Cardiac septum (tissue), 1 donor: ENCODE data around the gene IL10RB. TPM values are rescaled to one million over a fixed set of nuclear protein-coding genes. Genes with fewer than 3 reads are reported as not detected.

Experiments
- DNase-seq: peaks from one replicate; pipeline ENCODE4 v3.0.0-alpha.2; 2020; ENCODE audit warnings: low spot score
- intact Hi-C: fragments of 100-400 bp; cut with DNase I; formaldehyde crosslinking; loops from one replicate; pipeline ENCODE4 v1.14.0; 2022
- total RNA-seq: library from RNA; stranded (reverse); fragmentation: NEBNext Ultra II Directional; extraction: Animal tissue kit (Norgen Biotek cat#: 25700); gene quantifications from one replicate; pipeline ENCODE4 v1.2.1, GENCODE V29; 2021
- donor health status: DM: no; HTN: no; CAD: no.

Gene IL10RB
- total RNA-seq, 1 donor from 2014 or later, result 7.2 TPM

- DNase-seq, result no peak
- intact Hi-C loops, result no loop called here
These were observed 27.0 kb downstream of the IL10RB start for GRCh38 chr21:33293136-33293535.

- intact Hi-C loops, result no loop called here
- no peak for DNase-seq
These were observed 27.6 kb downstream of the IL10RB start for GRCh38 chr21:33293811-33294216.

- intact Hi-C loops, result no loop called here
- no peak for DNase-seq
These were observed 30.0 kb downstream of the IL10RB start for GRCh38 chr21:33296156-33296555.

- intact Hi-C loops, result no loop called here
- no peak for DNase-seq
These were observed 33.1 kb downstream of the IL10RB start for GRCh38 chr21:33299181-33299752.

- intact Hi-C loops, result no loop called here
- DNase-seq, result no peak
These were observed 34.8 kb downstream of the IL10RB start for GRCh38 chr21:33300701-33301631.

GRCh38 chr21:33301632-33302002, 35.5 kb downstream of the IL10RB start:
- intact Hi-C loops, result no loop called here

GRCh38 chr21:33302055-33302454, 35.9 kb downstream of the IL10RB start:
- intact Hi-C loops, result no loop called here
- DNase-seq, result no peak

More at GRCh38 chr21:33301632-33302002, 35.5 kb downstream of the IL10RB start:
- no peak for DNase-seq

- DNase-seq, result no peak
- intact Hi-C loops, result no loop called here
These were observed 36.6 kb downstream of the IL10RB start for GRCh38 chr21:33302796-33303195.

GRCh38 chr21:33305344-33305671, 39.1 kb downstream of the IL10RB start:
- DNase-seq, result no peak
- intact Hi-C loops, result no loop called here

- no peak for DNase-seq
- intact Hi-C loops, result no loop called here
These were observed 39.8 kb downstream of the IL10RB start for GRCh38 chr21:33305938-33306337.

GRCh38 chr21:33308586-33309490, 42.7 kb downstream of the IL10RB start:
- no peak for DNase-seq
- intact Hi-C loops, result no loop called here

GRCh38 chr21:33309778-33310177, 43.6 kb downstream of the IL10RB start:
- DNase-seq, result no peak
- intact Hi-C loops, result no loop called here

GRCh38 chr21:33312121-33312520, 46.0 kb downstream of the IL10RB start:
- DNase-seq, result no peak
- intact Hi-C loops, result no loop called here

- no peak for DNase-seq
- intact Hi-C loops, result no loop called here
These were observed 47.0 kb downstream of the IL10RB start for GRCh38 chr21:33313183-33313582.

GRCh38 chr21:33313611-33314010, 47.4 kb downstream of the IL10RB start:
- no peak for DNase-seq
- intact Hi-C loops, result no loop called here

GRCh38 chr21:33314111-33314510, 47.9 kb downstream of the IL10RB start:
- no peak for DNase-seq
- intact Hi-C loops, result no loop called here

- no peak for DNase-seq
- intact Hi-C loops, result no loop called here
These were observed 50.0 kb downstream of the IL10RB start for GRCh38 chr21:33315946-33316710.

- no peak for DNase-seq
- intact Hi-C loops, result no loop called here
These were observed 51.0 kb downstream of the IL10RB start for GRCh38 chr21:33317145-33317544.

- intact Hi-C loops, result no loop called here
These were observed 51.8 kb downstream of the IL10RB start for GRCh38 chr21:33317786-33318486.

More at GRCh38 chr21:33317786-33318486, 51.8 kb downstream of the IL10RB start:
- no peak for DNase-seq
